ENCODE measurements around the gene CEBPG. TPM values are rescaled to one million over a fixed set of nuclear protein-coding genes. Genes with fewer than 3 reads are reported as not detected.

The CEBPG gene
- total and polyA plus RNA-seq, 2 donors: 16.8 to 21.0 TPM

DNA sequence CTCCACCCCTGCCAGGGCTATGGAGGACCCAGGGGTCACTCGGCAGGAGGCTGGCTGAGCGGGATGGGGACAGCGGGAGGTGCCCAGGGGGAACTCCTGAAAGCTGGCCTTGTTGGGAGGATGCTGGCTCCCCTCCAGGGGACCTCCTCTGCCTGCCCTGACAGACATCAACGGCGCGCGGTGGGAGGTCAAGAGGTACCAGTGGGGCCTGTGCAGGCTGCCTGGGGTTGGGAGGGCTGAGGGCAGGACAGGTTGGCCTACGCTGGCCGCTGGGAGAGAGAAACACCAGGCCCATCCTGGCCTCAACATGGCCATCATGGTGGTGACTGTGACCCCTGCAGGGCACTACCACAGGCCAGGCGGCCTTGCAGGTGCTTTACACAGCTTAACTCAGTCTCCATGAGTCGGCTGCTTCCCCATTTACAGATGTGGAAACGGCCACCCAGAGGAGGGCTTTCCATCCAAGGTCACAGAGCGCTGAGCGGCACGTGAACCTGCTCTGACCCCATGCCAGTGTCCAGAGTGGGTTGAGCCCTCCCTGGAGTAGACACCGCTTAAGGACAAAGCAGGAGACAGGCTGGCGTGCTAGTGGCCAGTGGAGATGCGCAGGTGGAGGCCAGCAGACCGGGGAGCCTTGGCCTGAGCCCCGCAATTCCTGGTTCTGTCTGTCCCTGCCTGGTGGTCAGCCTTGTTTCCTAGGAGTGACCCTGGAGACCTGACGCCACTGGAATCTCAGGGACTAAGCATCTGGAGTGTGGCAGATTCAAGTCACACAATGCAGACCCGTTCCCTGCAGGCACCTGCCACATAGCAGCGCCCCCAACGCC is 27.6 kb downstream of the CEBPG start:
- no peaks in the 10 kb centered on the region for H3K4me1 ChIP-seq (ENCODE audit: control insufficient read depth in 2 of 2, insufficient read depth in 2 of 2, low read length in 2 of 2)
- no peak overlapping the region for H3K4me3 ChIP-seq (ENCODE audit: low read length in 2 of 2)
- H3K36me3 ChIP-seq (ENCODE audit: control insufficient read depth in 2 of 2, insufficient read depth in 2 of 2, low read length in 1 of 2): no peaks in the 10 kb centered on the region
- 93% methylated on average over 24 of the region's 24 CpGs for WGBS
- H3K27ac ChIP-seq (ENCODE audit: low read depth in 1 of 2, low read length in 1 of 2): no peak overlapping the region
- no peak for DNase-seq (ENCODE audit: low read depth in 6 of 9, low spot score in 9 of 9)
- no peaks in the 10 kb centered on the region for H3K9me3 ChIP-seq (ENCODE audit: control insufficient read depth in 2 of 2, insufficient read depth in 1 of 2, low read length in 1 of 2)
- H3K27me3 ChIP-seq (ENCODE audit: control insufficient read depth in 2 of 2, insufficient read depth in 1 of 2, low read length in 1 of 2): no peaks in the 10 kb centered on the region

DNA sequence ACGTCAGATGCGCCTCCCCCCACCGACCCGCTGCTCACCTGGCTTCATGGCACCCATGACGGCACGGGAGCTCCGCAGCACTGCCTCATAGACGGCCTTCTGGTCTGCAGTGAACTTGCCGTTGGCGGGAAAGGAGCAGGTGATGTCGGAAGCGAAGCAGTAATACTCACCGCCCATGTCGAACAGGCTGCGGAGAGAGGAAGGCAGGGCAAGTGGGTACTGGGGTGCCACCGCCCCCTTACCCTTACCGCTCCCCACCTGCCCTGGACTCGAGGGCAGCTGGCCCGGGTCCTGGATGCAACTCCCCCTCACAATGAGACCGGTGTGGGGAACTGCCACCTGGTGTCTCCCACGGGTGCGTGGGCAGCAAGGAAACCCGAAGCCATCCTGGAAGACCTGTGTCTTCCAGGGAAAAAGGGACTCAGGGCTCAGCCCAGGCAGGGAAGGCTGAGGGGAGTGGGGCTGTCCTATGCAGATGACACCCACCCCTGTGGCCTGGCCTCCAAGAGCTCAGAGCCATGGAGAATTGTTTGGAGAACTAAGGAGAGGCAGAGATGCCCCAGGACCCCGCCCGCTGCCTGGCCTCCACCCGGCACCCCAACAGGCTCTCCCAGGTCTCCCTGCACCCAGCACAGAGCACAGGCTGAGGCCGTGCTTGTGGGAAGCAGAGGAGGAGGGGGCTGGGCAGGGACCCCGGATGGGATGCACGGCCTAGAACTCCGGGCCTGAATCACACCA is 28.3 kb downstream of the CEBPG start:
- Histone ChIP-seq H3K9me3 (ENCODE audit: control insufficient read depth in 2 of 2, insufficient read depth in 1 of 2, low read length in 1 of 2) (no peaks in the 10 kb centered on the region), H3K27me3 (ENCODE audit: control insufficient read depth in 2 of 2, insufficient read depth in 1 of 2, low read length in 1 of 2) (no peaks in the 10 kb centered on the region), H3K4me3 (ENCODE audit: low read length in 2 of 2) (no peak overlapping the region), H3K27ac (ENCODE audit: low read depth in 1 of 2, low read length in 1 of 2) (no peak overlapping the region), H3K4me1 (ENCODE audit: control insufficient read depth in 2 of 2, insufficient read depth in 2 of 2, low read length in 2 of 2) (no peaks in the 10 kb centered on the region), H3K36me3 (ENCODE audit: control insufficient read depth in 2 of 2, insufficient read depth in 2 of 2, low read length in 1 of 2) (no peaks in the 10 kb centered on the region)
- no peak for DNase-seq (ENCODE audit: low read depth in 6 of 9, low spot score in 9 of 9)
- WGBS: 96% methylated on average over 30 of the region's 30 CpGs

DNA sequence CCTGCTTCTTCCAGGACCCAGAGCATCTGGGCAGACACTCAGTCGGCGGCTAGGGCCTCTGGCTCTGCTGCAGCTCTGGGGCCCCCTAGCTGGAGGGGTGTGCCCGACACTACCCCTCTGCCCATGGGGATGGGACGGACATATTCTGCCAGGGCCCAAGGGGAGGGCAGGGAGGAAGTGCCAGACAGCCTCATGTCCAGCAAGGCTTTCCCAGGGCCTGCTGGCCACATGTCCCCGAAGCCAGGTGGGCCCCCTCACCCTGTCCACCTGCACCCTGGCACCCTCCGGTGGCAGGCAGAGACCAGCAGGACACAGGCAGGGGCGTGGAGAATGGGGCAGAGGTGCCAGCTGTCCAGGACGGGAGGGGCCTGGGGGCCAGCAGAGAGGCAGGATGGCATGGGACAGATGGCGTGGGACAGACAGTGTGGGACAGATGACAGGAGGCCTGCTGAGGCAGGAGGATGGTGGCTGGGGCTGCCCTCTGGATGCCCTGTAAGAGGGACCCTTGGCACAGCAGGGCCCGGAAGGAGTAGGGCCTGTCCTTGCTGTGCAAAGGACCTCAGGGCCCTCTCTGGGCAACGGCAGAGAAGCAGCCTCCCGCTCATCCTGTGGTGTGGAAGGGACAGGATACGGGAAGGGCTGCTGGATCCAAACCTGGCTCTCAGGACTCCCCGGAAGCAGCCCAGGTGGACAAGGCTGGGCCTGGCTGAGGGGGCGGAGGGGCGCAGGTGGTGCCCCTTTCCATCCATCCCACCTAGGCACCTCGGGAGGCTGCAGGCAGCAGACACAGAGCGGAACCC is 29.1 kb downstream of the CEBPG start:
- H3K4me1 ChIP-seq (ENCODE audit: control insufficient read depth in 2 of 2, insufficient read depth in 2 of 2, low read length in 2 of 2): no peaks in the 10 kb centered on the region
- H3K27me3 ChIP-seq (ENCODE audit: control insufficient read depth in 2 of 2, insufficient read depth in 1 of 2, low read length in 1 of 2): no peaks in the 10 kb centered on the region
- no peaks in the 10 kb centered on the region for H3K36me3 ChIP-seq (ENCODE audit: control insufficient read depth in 2 of 2, insufficient read depth in 2 of 2, low read length in 1 of 2)
- no peak for DNase-seq (ENCODE audit: low read depth in 6 of 9, low spot score in 9 of 9)
- no peak overlapping the region for H3K4me3 ChIP-seq (ENCODE audit: low read length in 2 of 2)
- 90% methylated on average over 18 of the region's 18 CpGs for WGBS
- no peaks in the 10 kb centered on the region for H3K9me3 ChIP-seq (ENCODE audit: control insufficient read depth in 2 of 2, insufficient read depth in 1 of 2, low read length in 1 of 2)
- no peak overlapping the region for H3K27ac ChIP-seq (ENCODE audit: low read depth in 1 of 2, low read length in 1 of 2)

DNA sequence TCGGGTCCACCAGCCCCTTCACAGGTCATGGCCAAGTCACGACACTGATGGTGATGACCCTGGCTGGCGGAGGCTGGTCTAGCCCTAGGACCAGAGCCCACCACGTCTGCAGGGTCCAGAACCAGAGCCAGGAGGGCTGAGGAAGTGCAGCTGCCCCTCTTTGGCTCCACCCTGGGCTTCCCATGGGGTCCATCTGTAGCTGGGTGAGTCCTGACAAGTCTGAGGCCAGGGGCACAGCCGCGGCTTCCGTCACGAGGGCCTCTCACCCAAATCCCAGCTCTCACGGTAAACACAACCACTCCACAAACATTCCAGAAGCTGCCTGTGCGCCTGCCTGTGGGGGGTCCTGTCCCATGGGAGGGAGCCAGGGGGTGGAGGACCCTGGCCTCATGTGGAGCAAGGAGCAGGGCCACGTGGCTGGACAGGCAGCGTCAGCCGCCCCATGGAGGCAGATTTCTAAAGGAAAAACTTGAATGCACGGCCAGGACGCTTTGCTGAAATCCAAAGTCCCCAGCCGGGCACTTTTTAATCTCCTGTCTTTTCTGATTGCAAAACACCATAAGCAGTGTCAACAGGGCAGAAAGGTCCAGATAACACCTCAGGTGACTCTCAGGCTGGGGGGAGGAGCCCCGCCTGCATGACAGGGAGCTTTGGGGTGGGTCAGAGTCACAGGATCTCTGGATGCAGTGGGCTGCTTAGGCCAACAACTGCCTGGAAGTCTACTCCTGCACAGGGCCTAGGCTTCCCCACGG is 29.9 kb downstream of the CEBPG start:
- no peak overlapping the region for H3K4me3 ChIP-seq (ENCODE audit: low read length in 2 of 2)
- H3K4me1 ChIP-seq (ENCODE audit: control insufficient read depth in 2 of 2, insufficient read depth in 2 of 2, low read length in 2 of 2): no peaks in the 10 kb centered on the region
- H3K9me3 ChIP-seq (ENCODE audit: control insufficient read depth in 2 of 2, insufficient read depth in 1 of 2, low read length in 1 of 2): no peaks in the 10 kb centered on the region
- no peak overlapping the region for H3K27ac ChIP-seq (ENCODE audit: low read depth in 1 of 2, low read length in 1 of 2)
- no peak for DNase-seq (ENCODE audit: low read depth in 6 of 9, low spot score in 9 of 9)
- 89% methylated on average over 18 of the region's 18 CpGs for WGBS
- no peaks in the 10 kb centered on the region for H3K36me3 ChIP-seq (ENCODE audit: control insufficient read depth in 2 of 2, insufficient read depth in 2 of 2, low read length in 1 of 2)
- no peaks in the 10 kb centered on the region for H3K27me3 ChIP-seq (ENCODE audit: control insufficient read depth in 2 of 2, insufficient read depth in 1 of 2, low read length in 1 of 2)

DNA sequence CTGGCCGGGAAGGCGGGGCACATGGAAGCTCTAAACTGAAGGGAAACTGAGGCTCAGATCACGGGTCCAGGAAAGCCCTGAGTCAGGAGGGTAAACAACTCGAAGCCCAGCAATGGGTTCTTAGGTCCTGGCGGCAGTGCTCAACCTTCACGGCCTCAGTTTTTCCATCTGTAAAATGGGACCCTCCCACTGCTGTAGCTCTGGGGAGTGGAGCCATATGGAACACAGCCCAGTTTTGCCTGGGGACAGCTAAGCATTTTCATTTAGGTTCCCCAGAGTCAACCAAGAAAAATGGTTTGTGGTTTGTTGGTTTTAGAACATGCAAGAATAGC is 30.4 kb downstream of the CEBPG start:
- no peak for DNase-seq (ENCODE audit: low read depth in 6 of 9, low spot score in 9 of 9)
- 81% methylated on average over 6 of the region's 6 CpGs for WGBS
- no peak overlapping the region for H3K27ac ChIP-seq (ENCODE audit: low read depth in 1 of 2, low read length in 1 of 2)

DNA sequence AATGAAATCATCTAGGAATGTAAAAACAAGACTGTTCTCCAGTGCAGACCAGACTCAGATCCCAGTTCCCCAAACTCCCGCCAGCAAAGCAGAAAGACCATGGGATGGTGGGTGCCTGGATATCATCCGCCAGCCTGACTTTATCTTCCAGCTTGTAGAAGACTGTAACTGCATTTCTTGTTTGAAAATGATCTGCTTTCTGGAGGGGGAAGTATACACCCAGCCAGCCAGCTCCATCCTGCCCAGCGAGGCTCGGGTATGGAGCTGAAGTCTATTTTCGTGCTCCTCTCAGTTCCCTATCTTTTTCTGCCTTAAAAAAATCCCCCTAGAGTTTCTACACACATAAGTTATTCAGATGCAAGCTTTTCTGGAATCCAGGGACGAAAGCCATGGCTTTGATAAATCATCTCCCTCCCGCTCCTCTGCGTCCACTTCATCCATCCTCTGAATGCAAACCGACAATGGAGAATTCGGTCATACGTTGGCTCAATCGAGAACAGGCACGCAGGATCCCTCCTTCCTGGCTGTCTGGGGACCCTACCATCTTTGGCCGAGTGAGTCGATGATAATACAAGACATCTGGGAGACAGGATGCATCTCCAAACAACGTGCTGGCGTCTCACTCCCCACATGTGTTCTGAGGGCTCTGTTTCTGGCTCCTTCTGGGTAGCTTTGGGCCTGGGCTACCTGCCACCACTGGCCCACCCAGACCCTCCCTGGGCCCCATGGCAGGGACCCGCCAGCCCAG is 31.2 kb downstream of the CEBPG start:
- H3K4me3 ChIP-seq (ENCODE audit: low read length in 2 of 2): no peak overlapping the region
- no peaks in the 10 kb centered on the region for H3K9me3 ChIP-seq (ENCODE audit: control insufficient read depth in 2 of 2, insufficient read depth in 1 of 2, low read length in 1 of 2)
- WGBS: 95% methylated on average over 18 of the region's 18 CpGs
- H3K27ac ChIP-seq (ENCODE audit: low read depth in 1 of 2, low read length in 1 of 2): no peak overlapping the region
- no peak for DNase-seq (ENCODE audit: low read depth in 6 of 9, low spot score in 9 of 9)
- H3K36me3 ChIP-seq (ENCODE audit: control insufficient read depth in 2 of 2, insufficient read depth in 2 of 2, low read length in 1 of 2): no peaks in the 10 kb centered on the region
- no peaks in the 10 kb centered on the region for H3K4me1 ChIP-seq (ENCODE audit: control insufficient read depth in 2 of 2, insufficient read depth in 2 of 2, low read length in 2 of 2)
- no peaks in the 10 kb centered on the region for H3K27me3 ChIP-seq (ENCODE audit: control insufficient read depth in 2 of 2, insufficient read depth in 1 of 2, low read length in 1 of 2)

More for the DNA sequence above, 30.4 kb downstream of the CEBPG start:
- no peaks in the 10 kb centered on the region for H3K4me1 ChIP-seq (ENCODE audit: control insufficient read depth in 2 of 2, insufficient read depth in 2 of 2, low read length in 2 of 2)
- no peaks in the 10 kb centered on the region for H3K9me3 ChIP-seq (ENCODE audit: control insufficient read depth in 2 of 2, insufficient read depth in 1 of 2, low read length in 1 of 2)
- no peaks in the 10 kb centered on the region for H3K36me3 ChIP-seq (ENCODE audit: control insufficient read depth in 2 of 2, insufficient read depth in 2 of 2, low read length in 1 of 2)
- H3K27me3 ChIP-seq (ENCODE audit: control insufficient read depth in 2 of 2, insufficient read depth in 1 of 2, low read length in 1 of 2): no peaks in the 10 kb centered on the region
- H3K4me3 ChIP-seq (ENCODE audit: low read length in 2 of 2): no peak overlapping the region

DNA sequence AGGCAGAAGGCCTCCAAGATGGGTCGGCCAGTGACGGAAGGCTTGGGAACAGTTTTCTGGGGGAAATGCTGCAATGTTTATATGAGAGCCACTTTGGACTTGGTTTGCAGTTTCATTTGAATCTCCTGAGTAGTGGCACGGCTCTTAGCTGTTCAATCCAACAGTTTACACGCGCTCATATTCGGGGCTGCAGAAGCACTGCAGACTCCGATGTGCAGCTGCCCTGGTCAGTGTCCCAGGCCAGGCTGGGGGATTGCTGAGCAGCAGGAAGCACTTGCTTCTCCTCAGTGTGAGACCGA is 31.7 kb downstream of the CEBPG start:
- no peaks in the 10 kb centered on the region for H3K27me3 ChIP-seq (ENCODE audit: control insufficient read depth in 2 of 2, insufficient read depth in 1 of 2, low read length in 1 of 2)

DNA sequence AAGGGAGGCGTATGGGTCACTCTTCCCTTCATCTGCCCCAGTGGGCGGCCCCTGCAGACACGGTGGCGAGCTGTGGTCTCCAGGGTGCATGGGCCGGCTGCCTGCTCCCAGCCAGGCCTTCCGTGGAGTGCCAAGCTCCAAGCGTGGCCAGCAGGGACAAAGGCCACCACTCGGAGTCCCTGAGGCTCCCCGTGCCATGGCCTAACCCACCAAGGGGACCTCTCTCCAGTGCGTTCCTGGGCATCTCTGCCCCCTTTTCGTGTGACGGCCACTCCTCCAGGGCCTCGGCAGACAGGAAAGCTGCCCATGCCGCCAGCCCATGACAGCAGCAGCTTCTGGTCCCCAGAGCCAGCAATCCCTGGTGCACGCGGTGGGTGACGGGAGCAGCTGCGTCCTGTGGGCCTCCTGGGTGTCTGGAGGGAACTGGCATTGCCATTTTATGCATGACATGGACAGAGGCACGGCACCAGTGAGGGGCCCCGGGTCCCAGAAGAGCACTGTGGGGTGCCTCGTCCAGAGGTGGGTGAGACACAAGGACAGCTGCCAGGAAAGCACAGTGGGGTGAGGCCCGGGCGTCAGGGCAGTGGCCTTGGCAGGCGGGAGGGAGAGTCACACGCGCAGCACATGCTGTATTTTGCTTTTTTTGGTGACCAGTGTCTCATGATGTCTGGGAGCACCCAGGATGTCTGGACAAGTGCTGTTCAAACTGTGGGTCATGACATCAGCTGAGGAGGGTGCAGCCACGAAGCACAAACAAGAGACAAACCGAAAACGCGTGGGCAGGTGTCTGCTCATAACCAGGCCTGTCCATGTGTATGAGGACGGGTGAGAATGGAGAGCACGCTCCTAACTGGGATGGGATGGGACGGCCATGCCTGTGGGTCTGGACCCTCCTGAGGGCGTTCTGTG is 32.3 kb downstream of the CEBPG start:
- no peak for DNase-seq (ENCODE audit: low read depth in 6 of 9, low spot score in 9 of 9)
- H3K36me3 ChIP-seq (ENCODE audit: control insufficient read depth in 2 of 2, insufficient read depth in 2 of 2, low read length in 1 of 2): no peaks in the 10 kb centered on the region
- 96% methylated on average over 34 of the region's 34 CpGs for WGBS
- H3K4me1 ChIP-seq (ENCODE audit: control insufficient read depth in 2 of 2, insufficient read depth in 2 of 2, low read length in 2 of 2): no peaks in the 10 kb centered on the region
- H3K4me3 ChIP-seq (ENCODE audit: low read length in 2 of 2): no peak overlapping the region
- no peak overlapping the region for H3K27ac ChIP-seq (ENCODE audit: low read depth in 1 of 2, low read length in 1 of 2)
- H3K9me3 ChIP-seq (ENCODE audit: control insufficient read depth in 2 of 2, insufficient read depth in 1 of 2, low read length in 1 of 2): no peaks in the 10 kb centered on the region
- no peaks in the 10 kb centered on the region for H3K27me3 ChIP-seq (ENCODE audit: control insufficient read depth in 2 of 2, insufficient read depth in 1 of 2, low read length in 1 of 2)

More for the DNA sequence above, 31.7 kb downstream of the CEBPG start:
- Histone ChIP-seq H3K4me1 (ENCODE audit: control insufficient read depth in 2 of 2, insufficient read depth in 2 of 2, low read length in 2 of 2) (no peaks in the 10 kb centered on the region), H3K9me3 (ENCODE audit: control insufficient read depth in 2 of 2, insufficient read depth in 1 of 2, low read length in 1 of 2) (no peaks in the 10 kb centered on the region), H3K4me3 (ENCODE audit: low read length in 2 of 2) (no peak overlapping the region), H3K36me3 (ENCODE audit: control insufficient read depth in 2 of 2, insufficient read depth in 2 of 2, low read length in 1 of 2) (no peaks in the 10 kb centered on the region), H3K27ac (ENCODE audit: low read depth in 1 of 2, low read length in 1 of 2) (no peak overlapping the region)
- no peak for DNase-seq (ENCODE audit: low read depth in 6 of 9, low spot score in 9 of 9)
- 89% methylated on average over 8 of the region's 8 CpGs for WGBS

Measured in thymus (tissue), 11 donors.